Superior temporal gyrus (tissue), 1 donor: Measurements from ENCODE around the gene FAM107B.

Experiments used
- DNase-seq: peaks from one replicate; pipeline ENCODE4 v3.0.0-alpha.2; 2016; ENCODE audit errors: extremely low spot score

FAM107B gene

DNA sequence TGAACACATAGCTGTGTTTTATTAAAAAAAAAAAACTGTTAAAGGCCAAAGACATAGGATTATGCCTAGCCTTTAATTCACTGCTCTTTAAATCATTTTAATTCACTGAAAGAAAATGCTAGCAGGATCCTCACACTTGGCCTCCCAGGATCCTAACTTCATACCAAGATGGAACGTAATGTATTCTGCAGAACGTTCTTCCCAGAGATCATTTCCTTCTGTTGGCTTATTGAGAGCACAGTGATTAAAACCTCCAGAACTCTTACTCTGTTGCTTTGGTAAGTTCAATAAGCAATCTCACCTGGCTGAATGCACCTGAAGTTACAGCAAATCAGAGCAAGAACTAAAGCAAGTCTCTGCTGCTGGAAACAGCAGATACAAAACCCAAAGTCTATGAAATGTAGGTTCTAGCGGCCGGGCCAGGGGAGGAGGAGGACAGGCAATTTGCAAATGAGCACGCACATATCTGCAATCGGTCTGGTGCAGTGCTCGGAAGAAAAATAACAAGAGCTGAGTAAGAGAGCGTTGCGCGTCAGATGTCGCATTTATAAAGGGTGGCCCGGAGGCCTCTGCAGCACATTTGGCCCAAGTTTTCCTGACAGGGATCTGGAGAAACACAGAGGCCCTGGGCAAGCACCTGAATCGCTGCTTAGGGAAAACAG is 193.9 kb downstream of the FAM107B start:
- no peak for DNase-seq

GRCh38 chr10:14579405-14579804 is 195.3 kb downstream of the FAM107B start:
- no peak for DNase-seq

DNA sequence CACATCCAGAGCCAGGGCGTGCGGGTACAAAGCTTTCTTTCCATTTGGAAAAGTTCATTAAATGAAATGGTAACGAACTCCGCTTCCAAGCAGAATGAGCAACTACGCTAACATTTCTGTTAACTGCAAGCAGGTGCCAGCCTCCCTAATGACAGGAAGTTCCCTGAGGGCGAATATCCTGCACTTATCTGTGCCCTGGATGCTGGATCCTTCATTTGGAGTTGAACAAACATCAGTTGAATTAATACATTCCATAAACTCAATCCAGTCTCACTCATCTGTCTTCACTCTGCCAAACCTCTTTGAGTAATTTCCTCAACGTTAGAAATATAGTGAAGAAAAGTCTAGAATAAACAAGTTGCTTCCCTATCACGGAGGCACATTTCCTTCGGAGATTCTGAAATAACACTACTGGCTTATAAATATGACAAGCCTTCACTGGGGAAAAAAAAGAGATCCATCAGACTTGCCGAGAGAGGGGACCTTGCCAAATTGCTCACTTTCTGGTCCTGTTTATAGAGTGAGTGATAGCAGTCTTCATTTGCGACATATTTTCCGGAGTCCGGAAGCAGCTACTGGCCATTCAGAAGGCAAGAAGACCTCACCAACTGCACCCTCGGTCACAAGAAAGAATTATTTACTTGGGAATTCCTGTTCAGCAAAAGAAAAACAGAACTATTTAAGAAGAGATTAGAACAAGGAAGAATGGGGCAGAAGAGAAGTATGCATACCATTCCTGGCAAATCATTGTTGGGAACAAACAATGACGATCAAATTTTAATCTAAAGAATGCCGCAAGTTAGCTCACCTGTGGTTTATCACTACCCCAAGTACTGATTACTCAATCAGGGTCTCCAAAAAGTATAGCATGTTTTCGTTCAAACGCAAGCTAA is 196.4 kb downstream of the FAM107B start:
- no peak for DNase-seq

DNA sequence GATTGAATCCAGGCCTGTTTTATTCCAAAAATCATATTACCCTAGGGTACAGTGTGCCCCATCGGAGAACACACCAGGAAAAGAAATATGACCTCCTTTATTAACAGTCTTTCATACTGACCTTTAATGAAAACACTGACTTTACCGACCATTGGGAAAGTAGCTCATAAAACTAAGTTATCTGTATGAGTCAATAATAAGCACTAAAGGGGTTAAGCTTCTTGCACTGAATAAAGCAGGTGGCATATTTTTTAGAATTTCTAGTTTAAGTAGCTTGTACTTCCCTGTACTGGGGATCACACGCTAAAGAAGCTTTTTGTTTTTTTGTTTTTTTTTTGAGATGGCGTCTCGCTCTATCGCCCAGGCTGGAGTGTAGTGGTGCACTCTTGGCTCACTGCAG is 199.8 kb downstream of the FAM107B start:
- DNase-seq = no peak

DNA sequence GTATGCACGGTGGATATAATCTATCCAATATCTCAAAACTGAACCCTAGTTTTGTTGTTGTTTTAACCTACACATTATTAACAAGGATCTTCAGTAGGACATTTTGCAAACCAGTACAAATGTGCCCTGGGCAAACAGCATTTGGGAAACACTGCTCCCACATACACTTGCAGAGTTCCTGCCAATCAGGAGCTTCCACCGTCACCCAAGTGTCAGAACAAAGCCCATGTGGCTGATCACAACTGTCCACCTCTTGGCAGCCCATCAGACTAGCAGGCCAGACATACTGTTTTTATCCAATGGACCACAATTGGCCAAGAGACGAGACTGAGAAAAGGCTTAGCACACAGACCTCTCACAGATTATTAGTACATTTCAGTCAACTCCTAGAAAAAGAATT is 200.4 kb downstream of the FAM107B start:
- peak; percentile 77 for DNase-seq

GRCh38 chr10:14573666-14574261 is 200.9 kb downstream of the FAM107B start:
- peak; percentile 78 for DNase-seq

GRCh38 chr10:14572811-14573210 is 201.9 kb downstream of the FAM107B start:
- no peak for DNase-seq

- DNase-seq = peak; percentile 97
Measured at GRCh38 chr10:14571866-14572507, 202.7 kb downstream of the FAM107B start.

DNA sequence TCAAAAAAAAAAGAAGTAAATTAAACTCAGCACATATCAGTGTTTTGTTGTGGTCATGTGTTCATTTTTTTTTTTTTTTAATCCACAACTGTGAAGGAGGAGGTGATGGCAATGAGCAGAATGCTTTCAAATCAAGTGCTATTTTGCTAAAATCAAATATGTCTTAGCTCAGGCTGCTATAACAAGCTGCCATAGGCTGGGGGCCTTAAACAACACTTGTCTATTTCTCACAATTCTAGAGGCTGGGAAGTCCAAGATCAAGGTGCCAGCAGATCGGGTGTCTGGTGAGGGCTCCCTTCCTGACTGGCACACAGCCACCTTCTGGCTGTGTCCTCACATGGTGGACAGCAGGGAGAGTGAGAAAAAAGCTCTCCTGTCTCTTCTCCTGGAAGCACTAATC is 203.9 kb downstream of the FAM107B start:
- DNase-seq = peak; percentile 72

- no peak for DNase-seq
Measured at GRCh38 chr10:14569274-14570060, 205.2 kb downstream of the FAM107B start.

- no peak for DNase-seq
Measured at GRCh38 chr10:14567421-14567820, 207.3 kb downstream of the FAM107B start.

- no peak for DNase-seq
Measured at GRCh38 chr10:14566498-14566897, 208.2 kb downstream of the FAM107B start.

- no peak for DNase-seq
Measured at GRCh38 chr10:14565199-14565598, 209.5 kb downstream of the FAM107B start.

- DNase-seq = no peak
Measured at GRCh38 chr10:14564268-14564744, 210.4 kb downstream of the FAM107B start.

DNA sequence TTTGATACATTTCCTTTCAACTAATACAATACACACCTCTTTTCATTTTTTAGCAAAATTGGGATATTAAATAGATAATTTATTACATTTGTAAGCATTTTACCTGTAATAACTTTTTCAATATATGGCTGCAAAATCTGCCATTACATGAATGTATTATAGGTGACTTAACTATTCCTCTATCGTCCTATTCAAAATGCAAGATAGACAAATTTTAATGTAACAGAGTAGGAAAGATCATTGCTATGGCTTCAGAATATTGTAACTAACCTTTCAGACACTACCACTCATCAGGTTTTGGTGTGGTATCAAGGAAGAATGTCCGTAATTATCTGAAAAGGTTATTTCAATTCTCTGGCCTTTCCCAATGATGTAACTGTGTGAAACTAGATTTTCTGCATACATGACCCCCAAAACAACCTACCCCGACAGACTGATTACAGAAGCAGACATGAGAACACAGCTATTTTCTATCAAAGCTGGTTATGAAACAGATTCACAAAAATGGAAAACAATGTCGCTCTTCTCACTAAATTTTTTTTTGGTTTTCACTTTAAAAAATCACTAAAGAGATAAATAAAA is 211.2 kb downstream of the FAM107B start:
- DNase-seq = no peak

GRCh38 chr10:14563076-14563336 is 211.7 kb downstream of the FAM107B start:
- DNase-seq = no peak

- DNase-seq = peak; percentile 46
Measured at GRCh38 chr10:14562218-14563075, 212.2 kb downstream of the FAM107B start.

DNA sequence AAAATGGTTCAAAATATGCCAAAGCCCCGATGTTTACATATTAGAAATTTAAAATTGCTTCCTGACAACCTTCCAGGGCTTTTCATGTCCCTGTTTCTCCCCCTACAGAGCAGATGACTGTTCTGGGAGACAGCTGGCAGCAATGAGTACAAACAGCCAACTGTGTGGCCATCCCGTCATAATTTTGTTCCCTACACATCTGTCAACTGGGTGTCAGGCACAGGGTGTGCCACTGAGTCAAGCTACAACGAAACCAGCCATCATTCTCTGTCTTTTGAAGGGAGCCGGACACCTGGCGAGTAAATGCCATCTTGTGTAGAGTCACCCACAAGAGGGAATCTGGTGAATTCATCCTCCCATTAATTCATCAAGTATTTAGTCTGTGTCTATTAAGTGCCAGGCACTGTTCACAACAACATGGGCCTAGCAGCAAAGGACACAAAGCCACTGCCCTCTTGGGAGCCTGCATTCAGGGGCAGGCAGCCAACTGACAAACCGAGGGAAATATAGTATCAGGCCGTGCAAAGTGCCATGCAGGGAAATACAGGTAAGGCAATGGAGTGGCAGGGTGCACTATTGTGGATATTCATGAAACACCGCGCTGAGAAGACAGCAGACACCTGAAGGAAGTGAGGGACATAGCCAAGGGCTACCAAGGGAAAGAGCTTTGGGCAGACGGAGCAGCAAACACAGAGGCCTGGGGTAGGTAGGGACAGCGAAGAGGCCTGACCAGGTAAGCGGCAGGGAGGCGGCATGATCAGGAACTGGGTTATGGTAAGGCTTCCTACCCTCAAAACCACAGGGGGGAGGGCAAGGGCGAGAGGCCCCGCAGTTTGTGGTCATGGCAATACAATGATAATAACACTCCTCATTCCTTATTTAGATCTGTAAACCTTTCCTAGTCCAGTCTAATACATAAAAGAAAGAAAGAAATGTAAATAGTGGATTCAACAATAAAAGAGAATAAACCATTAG is 213.6 kb downstream of the FAM107B start:
- DNase-seq = peak; percentile 79

DNA sequence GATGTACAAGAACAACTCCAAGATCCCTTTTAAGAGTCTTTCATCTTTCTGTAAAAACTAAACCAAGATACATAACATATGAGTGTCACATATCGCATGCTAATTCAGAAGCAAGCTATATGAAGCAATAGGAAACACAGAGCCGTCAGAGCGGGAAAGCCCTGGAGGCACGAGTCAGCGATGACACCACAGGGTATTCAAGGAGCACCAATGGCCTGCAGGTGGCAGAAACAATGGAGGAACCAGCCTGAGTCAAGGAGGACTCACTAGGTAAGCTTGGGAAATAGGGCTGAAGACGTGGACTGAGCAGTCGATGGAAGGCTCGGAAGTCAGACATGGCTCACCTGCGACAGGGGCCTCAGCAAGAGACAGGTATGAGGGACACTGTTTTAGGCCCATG is 214.4 kb downstream of the FAM107B start:
- DNase-seq = no peak
